Midbrain (tissue), 1 donor: Measurements from ENCODE around the gene NKAIN4.

ENCODE experiments used
- DNase-seq: peaks from one replicate; lab custom pipeline; 2025; lab: John Stamatoyannopoulos, UW

The NKAIN4 gene

GRCh38 chr20:63254232-63254605 is at the start of gene NKAIN4:
TSS of gene NKAIN4 (minus strand) at chr20:63254463. CDS start at chr20:63254450, 13 bp downstream.
- no peak for DNase-seq

- DNase-seq = no peak
Measured at GRCh38 chr20:63303095-63303666, 48.9 kb upstream of the NKAIN4 start.

GRCh38 chr20:63301671-63302070 is 47.4 kb upstream of the NKAIN4 start:
- no peak for DNase-seq

GRCh38 chr20:63298731-63299312 is 44.6 kb upstream of the NKAIN4 start:
- no peak for DNase-seq

- no peak for DNase-seq
Measured at GRCh38 chr20:63297796-63298572, 43.7 kb upstream of the NKAIN4 start.

GRCh38 chr20:63297371-63297781 is 43.1 kb upstream of the NKAIN4 start:
- DNase-seq = no peak

GRCh38 chr20:63296531-63297299 is 42.5 kb upstream of the NKAIN4 start:
- DNase-seq = no peak

GRCh38 chr20:63295846-63296245 is 41.6 kb upstream of the NKAIN4 start:
- DNase-seq = no peak

GRCh38 chr20:63295422-63295821 is 41.2 kb upstream of the NKAIN4 start:
- DNase-seq = no peak

GRCh38 chr20:63295018-63295417 is 40.8 kb upstream of the NKAIN4 start:
- DNase-seq = no peak

- no peak for DNase-seq
Measured at GRCh38 chr20:63294536-63294900, 40.3 kb upstream of the NKAIN4 start.

GRCh38 chr20:63293871-63294535 is 39.7 kb upstream of the NKAIN4 start:
- no peak for DNase-seq

GRCh38 chr20:63293456-63293855 is 39.2 kb upstream of the NKAIN4 start:
- DNase-seq = no peak

GRCh38 chr20:63292904-63293303 is 38.6 kb upstream of the NKAIN4 start, which contains the start of gene COL20A1:
TSS of gene COL20A1 (plus strand) at chr20:63293186. CDS start at chr20:63295108, 1,922 bp downstream.
- no peak for DNase-seq

GRCh38 chr20:63292292-63292701 is 38.0 kb upstream of the NKAIN4 start:
- no peak for DNase-seq

- DNase-seq = no peak
Measured at GRCh38 chr20:63291811-63292210, 37.5 kb upstream of the NKAIN4 start.

GRCh38 chr20:63290677-63291472 is 36.6 kb upstream of the NKAIN4 start:
- no peak for DNase-seq

GRCh38 chr20:63290136-63290676 is 35.9 kb upstream of the NKAIN4 start:
- DNase-seq = no peak

GRCh38 chr20:63289311-63290135 is 35.3 kb upstream of the NKAIN4 start:
- no peak for DNase-seq
